Thoracic aorta (tissue), 2 donors: ENCODE data around the gene PRSS38. TPM values are rescaled to one million over a fixed set of nuclear protein-coding genes. Genes with fewer than 3 reads are reported as not detected.

Experiments
- ATAC-seq: fragments of 150-250 bp; one replicate; pipeline ENCODE4 v1.8.0; 2017; ENCODE audit warnings: low read depth; ENCODE audit not compliant: insufficient number of reproducible peaks, low FRiP score
- DNase-seq: peaks from one replicate; pipeline ENCODE4 v3.0.0-alpha.2; 2020; ENCODE audit warnings: low spot score
- H3K27ac ChIP-seq, 2 donors: fragments of 200-600 bp; sonication (generic); 1 replicate in 1 of 2; 2 replicates in 1 of 2; pipeline ENCODE4 v1.5.1; 2016; ENCODE audit warnings: mild to moderate bottlenecking in 2 of 2, moderate library complexity in 2 of 2
- H3K27me3 ChIP-seq: fragments of 200-600 bp; sonication (generic); replicated peaks from 2 replicates; pipeline ENCODE4 v1.6.0; 2016; ENCODE audit warnings: mild to moderate bottlenecking; ENCODE audit not compliant: insufficient read depth
- H3K36me3 ChIP-seq: fragments of 200-600 bp; sonication (generic); one replicate; pipeline ENCODE4 v1.5.1; 2016
- H3K4me1 ChIP-seq, 2 donors: fragments of 200-600 bp; sonication (generic); 1 replicate in 1 of 2; 2 replicates in 1 of 2; pipeline versions ENCODE4 v1.5.1 to v1.6.0; 2016; ENCODE audit warnings: low read depth in 2 of 2, mild to moderate bottlenecking in 1 of 2; ENCODE audit not compliant: control insufficient read depth in 1 of 2
- H3K4me3 ChIP-seq: fragments of 200-600 bp; sonication (generic); 2 replicates; pipeline ENCODE4 v1.5.1; 2016; ENCODE audit warnings: mild to moderate bottlenecking
- H3K9me3 ChIP-seq: fragments of 200-600 bp; sonication (generic); 2 replicates; pipeline ENCODE4 v1.5.1; 2016
- total RNA-seq, 2 donors: library from RNA; depleted of rRNA; stranded (reverse); fragments of >200 nt; gene quantifications; one replicate each; pipeline versions ENCODE4 v1.1.0 to v1.2.3, GENCODE V29; 2016
- TF ChIP-seq, protein P1 (sequence below): fragments of 200-600 bp; sonication (generic); IDR thresholded peaks from one replicate; pipeline ENCODE4 v1.5.1; 2019; ENCODE audit warnings: antibody characterized with exemption

PRSS38 gene
- total RNA-seq, 2 donors from 2014 or later = not detected

DNA sequence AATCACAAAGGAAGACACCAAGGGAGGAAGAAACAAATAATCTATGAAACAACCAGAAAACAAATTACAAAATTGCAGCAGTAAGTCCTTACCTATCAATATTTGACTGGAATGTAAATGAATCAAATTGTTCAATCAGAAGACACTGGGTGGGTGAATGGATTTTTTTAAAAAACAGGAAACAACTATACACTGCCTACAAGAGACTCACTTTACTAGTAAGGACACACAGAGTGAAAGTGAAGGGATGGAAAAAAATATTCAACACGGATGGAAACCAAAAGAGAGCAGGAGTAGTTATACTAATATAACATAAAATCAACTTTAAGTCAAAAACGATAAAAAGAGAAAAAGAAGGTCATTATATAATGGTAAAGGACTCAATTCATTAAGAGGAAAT is 6.4 kb upstream of the PRSS38 start:
- TF ChIP-seq, protein P1, sequence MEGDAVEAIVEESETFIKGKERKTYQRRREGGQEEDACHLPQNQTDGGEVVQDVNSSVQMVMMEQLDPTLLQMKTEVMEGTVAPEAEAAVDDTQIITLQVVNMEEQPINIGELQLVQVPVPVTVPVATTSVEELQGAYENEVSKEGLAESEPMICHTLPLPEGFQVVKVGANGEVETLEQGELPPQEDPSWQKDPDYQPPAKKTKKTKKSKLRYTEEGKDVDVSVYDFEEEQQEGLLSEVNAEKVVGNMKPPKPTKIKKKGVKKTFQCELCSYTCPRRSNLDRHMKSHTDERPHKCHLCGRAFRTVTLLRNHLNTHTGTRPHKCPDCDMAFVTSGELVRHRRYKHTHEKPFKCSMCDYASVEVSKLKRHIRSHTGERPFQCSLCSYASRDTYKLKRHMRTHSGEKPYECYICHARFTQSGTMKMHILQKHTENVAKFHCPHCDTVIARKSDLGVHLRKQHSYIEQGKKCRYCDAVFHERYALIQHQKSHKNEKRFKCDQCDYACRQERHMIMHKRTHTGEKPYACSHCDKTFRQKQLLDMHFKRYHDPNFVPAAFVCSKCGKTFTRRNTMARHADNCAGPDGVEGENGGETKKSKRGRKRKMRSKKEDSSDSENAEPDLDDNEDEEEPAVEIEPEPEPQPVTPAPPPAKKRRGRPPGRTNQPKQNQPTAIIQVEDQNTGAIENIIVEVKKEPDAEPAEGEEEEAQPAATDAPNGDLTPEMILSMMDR = no peak
- peaks cover 8% of the 10 kb centered on the region for H3K9me3 ChIP-seq
- no peaks in the 10 kb centered on the region for H3K27me3 ChIP-seq
- ATAC-seq (no peak), DNase-seq (no peak)
- no peak overlapping the region for H3K4me3 ChIP-seq
- H3K36me3 ChIP-seq = no peaks in the 10 kb centered on the region
- no peaks in the 10 kb centered on the region for H3K4me1 ChIP-seq
- H3K27ac ChIP-seq = no peak overlapping the region

DNA sequence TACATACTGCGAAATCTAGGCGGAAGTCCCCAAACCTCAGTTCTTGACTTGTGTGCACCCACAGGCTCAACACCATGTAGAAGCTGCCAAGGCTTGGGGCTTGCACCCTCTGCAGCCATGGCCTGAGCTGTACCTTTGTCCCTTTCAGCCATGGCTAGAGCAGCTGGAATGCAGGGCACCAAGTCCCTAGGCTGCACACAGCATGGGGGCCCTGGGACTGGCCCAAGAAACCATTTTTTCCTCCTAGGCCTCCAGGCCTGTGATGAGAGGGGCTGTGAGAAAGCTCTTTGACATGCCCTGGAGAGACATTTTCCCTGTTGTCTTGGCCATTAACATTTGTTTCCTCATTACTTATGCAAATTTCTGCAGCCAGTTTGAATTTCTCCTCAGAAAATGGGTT is 1.5 kb upstream of the PRSS38 start:
- peaks cover 8% of the 10 kb centered on the region for H3K9me3 ChIP-seq
- no peak overlapping the region for H3K27ac ChIP-seq
- H3K4me1 ChIP-seq = no peaks in the 10 kb centered on the region
- H3K27me3 ChIP-seq = no peaks in the 10 kb centered on the region
- no peak for DNase-seq
- no peaks in the 10 kb centered on the region for H3K36me3 ChIP-seq
- no peak overlapping the region for H3K4me3 ChIP-seq
- TF ChIP-seq, protein P1 = no peak
- no peak for ATAC-seq

DNA sequence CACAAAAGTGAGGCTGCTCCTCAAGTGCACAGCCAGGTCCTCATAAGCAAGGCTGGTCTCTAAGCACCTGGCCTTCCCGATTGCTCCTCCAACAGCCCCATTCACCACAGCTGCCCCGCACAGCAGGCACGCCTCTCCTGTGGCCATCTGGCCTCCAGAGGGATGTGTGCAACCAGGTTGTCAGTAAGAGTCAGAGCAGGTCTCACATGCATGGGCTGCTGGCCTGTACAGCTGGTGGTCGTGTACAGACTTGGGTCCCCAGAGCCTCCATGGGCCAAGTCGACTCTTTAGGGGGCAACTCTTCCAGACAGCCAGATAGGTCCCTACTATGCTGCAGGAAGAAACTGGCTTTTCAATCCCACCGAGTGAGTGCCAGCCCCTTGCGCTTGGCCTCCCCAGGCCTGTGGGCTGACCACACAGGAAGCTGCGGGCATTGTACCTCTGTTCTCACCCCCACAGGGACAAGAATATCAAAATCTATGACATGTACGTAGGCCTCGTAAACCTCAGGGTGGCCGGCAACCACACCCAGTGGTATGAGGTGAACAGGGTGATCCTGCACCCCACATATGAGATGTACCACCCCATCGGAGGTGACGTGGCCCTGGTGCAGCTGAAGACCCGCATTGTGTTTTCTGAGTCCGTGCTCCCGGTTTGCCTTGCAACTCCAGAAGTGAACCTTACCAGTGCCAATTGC is 1.4 kb downstream of the PRSS38 start:
- DNase-seq (no peak), ATAC-seq (no peak)
- TF ChIP-seq, protein P1 = no peak
- peaks cover 8% of the 10 kb centered on the region for H3K9me3 ChIP-seq
- no peaks in the 10 kb centered on the region for H3K4me1 ChIP-seq
- no peaks in the 10 kb centered on the region for H3K36me3 ChIP-seq
- no peak overlapping the region for H3K4me3 ChIP-seq
- no peak overlapping the region for H3K27ac ChIP-seq
- H3K27me3 ChIP-seq = no peaks in the 10 kb centered on the region

DNA sequence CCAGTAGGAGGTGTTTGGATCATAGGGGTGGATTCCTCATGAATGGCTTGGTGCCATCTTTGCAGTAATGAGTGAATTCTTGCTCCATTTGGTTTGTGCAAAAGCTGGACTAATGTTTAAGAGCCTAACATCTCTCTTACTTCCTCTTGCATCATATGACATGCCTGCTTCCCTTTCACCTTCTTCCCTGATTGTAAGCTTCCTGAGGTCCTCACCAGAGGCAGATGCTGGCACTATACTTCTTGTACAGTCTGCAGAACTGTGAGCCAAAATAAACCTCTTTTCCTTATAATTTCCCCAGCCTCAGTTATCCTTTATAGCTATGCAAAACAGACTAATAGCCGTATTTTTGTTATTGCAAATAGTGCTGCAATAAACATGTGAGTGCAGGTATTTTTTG is 8.1 kb downstream of the PRSS38 start:
- no peaks in the 10 kb centered on the region for H3K27me3 ChIP-seq
- TF ChIP-seq, protein P1 = no peak
- no peaks in the 10 kb centered on the region for H3K4me1 ChIP-seq
- DNase-seq (no peak), ATAC-seq (no peak)
- H3K36me3 ChIP-seq = no peaks in the 10 kb centered on the region
- H3K4me3 ChIP-seq = no peak overlapping the region
- H3K9me3 ChIP-seq = no peaks in the 10 kb centered on the region
- H3K27ac ChIP-seq = no peak overlapping the region

DNA sequence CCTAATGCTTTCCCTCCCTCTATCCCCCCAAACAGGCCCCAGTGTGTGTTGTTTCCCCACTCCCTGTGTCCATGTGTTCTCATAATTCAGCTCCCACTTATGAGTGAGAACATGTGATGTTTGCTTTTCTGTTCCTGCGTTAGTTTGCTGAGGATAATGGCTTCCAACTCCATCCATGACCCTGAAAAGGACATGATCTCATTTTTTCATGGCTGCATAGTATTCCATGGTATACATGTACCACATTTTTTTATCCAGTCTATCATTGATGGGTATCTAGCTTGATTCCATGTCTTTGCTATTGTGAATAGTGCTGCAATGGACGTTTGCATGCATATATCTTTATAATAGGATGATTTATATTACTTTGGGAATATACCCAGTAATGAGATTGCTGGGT is 8.7 kb downstream of the PRSS38 start:
- Histone ChIP-seq H3K27ac (no peak overlapping the region), H3K36me3 (no peaks in the 10 kb centered on the region), H3K4me3 (no peak overlapping the region), H3K27me3 (no peaks in the 10 kb centered on the region), H3K9me3 (no peaks in the 10 kb centered on the region), H3K4me1 (no peaks in the 10 kb centered on the region)
- TF ChIP-seq, protein P1 = no peak
- ATAC-seq = no peak
- no peak for DNase-seq
